ENCODE measurements around the gene EMILIN2.

Gene EMILIN2

GRCh38 chr18:2880473-2880872 is 33.7 kb downstream of the EMILIN2 start:
- Mint-ChIP-seq H3K4me3 (no peak overlapping the region), H3K9me3 (no peaks in the 10 kb centered on the region), H3K27ac (no peak overlapping the region), H3K4me1 (peaks cover 27% of the 10 kb centered on the region), H3K36me3 (no peaks in the 10 kb centered on the region)
- no peak for ATAC-seq
- DNase-seq (ENCODE audit: low spot score in 2 of 2) = no peak

GRCh38 chr18:2881088-2881839 is 34.5 kb downstream of the EMILIN2 start:
- no peak for DNase-seq (ENCODE audit: low spot score in 2 of 2)
- peak overlapping the region; percentile 33 for H3K4me3 Mint-ChIP-seq

GRCh38 chr18:2881840-2882195 is 35.0 kb downstream of the EMILIN2 start:
- Mint-ChIP-seq H3K4me3 (peak overlapping the region; percentile 33), H3K4me1 (peaks cover 27% of the 10 kb centered on the region), H3K36me3 (no peaks in the 10 kb centered on the region), H3K27ac (peak overlapping the region; percentile 58), H3K9me3 (peaks cover 6% of the 10 kb centered on the region)
- ATAC-seq (peak; percentile 44), DNase-seq (ENCODE audit: low spot score in 2 of 2) (no peak)

More at GRCh38 chr18:2881088-2881839, 34.5 kb downstream of the EMILIN2 start:
- H3K9me3 Mint-ChIP-seq = peaks cover under 1% of the 10 kb centered on the region
- H3K27ac Mint-ChIP-seq = peak overlapping the region; percentile 58
- no peaks in the 10 kb centered on the region for H3K36me3 Mint-ChIP-seq
- peaks cover 27% of the 10 kb centered on the region for H3K4me1 Mint-ChIP-seq
- ATAC-seq = peak; percentile 36

GRCh38 chr18:2882201-2882600 is 35.4 kb downstream of the EMILIN2 start:
- no peak overlapping the region for H3K4me3 Mint-ChIP-seq
- H3K27ac Mint-ChIP-seq = peak overlapping the region; percentile 58
- ATAC-seq = no peak
- peaks cover 7% of the 10 kb centered on the region for H3K9me3 Mint-ChIP-seq
- DNase-seq (ENCODE audit: low spot score in 2 of 2) = no peak
- H3K4me1 Mint-ChIP-seq = peaks cover 27% of the 10 kb centered on the region
- no peaks in the 10 kb centered on the region for H3K36me3 Mint-ChIP-seq

- peak; percentile 90 for ATAC-seq
- H3K36me3 Mint-ChIP-seq = no peaks in the 10 kb centered on the region
- peaks cover 27% of the 10 kb centered on the region for H3K4me1 Mint-ChIP-seq
- peak overlapping the region; percentile 55 for H3K4me3 Mint-ChIP-seq
- H3K9me3 Mint-ChIP-seq = peaks cover 9% of the 10 kb centered on the region
- peak; percentile 21 to 72 for DNase-seq (ENCODE audit: low spot score in 2 of 2)
- peak overlapping the region; percentile 93 for H3K27ac Mint-ChIP-seq
Observed at GRCh38 chr18:2883076-2883735, 36.4 kb downstream of the EMILIN2 start.

GRCh38 chr18:2884706-2885285 is 38.0 kb downstream of the EMILIN2 start:
- Mint-ChIP-seq H3K9me3 (peaks cover 9% of the 10 kb centered on the region), H3K4me3 (no peak overlapping the region), H3K36me3 (no peaks in the 10 kb centered on the region), H3K4me1 (peaks cover 31% of the 10 kb centered on the region), H3K27ac (peak overlapping the region; percentile 93)
- no peak for ATAC-seq
- no peak for DNase-seq (ENCODE audit: low spot score in 2 of 2)

GRCh38 chr18:2887470-2887869 is 40.7 kb downstream of the EMILIN2 start:
- H3K9me3 Mint-ChIP-seq = peaks cover 13% of the 10 kb centered on the region
- no peak overlapping the region for H3K27ac Mint-ChIP-seq
- DNase-seq (ENCODE audit: low spot score in 2 of 2) (no peak), ATAC-seq (no peak)
- no peak overlapping the region for H3K4me3 Mint-ChIP-seq
- H3K4me1 Mint-ChIP-seq = peaks cover 45% of the 10 kb centered on the region
- no peaks in the 10 kb centered on the region for H3K36me3 Mint-ChIP-seq

GRCh38 chr18:2889761-2890192 is 43.0 kb downstream of the EMILIN2 start:
- Mint-ChIP-seq H3K27ac (peak overlapping the region; percentile 9), H3K36me3 (no peaks in the 10 kb centered on the region), H3K4me1 (peaks cover 29% of the 10 kb centered on the region), H3K4me3 (no peak overlapping the region), H3K9me3 (peaks cover 13% of the 10 kb centered on the region)
- ATAC-seq = peak; percentile 60
- no peak for DNase-seq (ENCODE audit: low spot score in 2 of 2)

GRCh38 chr18:2890606-2891005 is 43.8 kb downstream of the EMILIN2 start:
- Mint-ChIP-seq H3K27ac (no peak overlapping the region), H3K4me1 (peaks cover 29% of the 10 kb centered on the region), H3K9me3 (peaks cover 13% of the 10 kb centered on the region), H3K4me3 (no peak overlapping the region), H3K36me3 (no peaks in the 10 kb centered on the region)
- DNase-seq (ENCODE audit: low spot score in 2 of 2) (no peak), ATAC-seq (no peak)

- ATAC-seq (peak; percentile 82), DNase-seq (ENCODE audit: low spot score in 2 of 2) (no peak)
- H3K9me3 Mint-ChIP-seq = peaks cover 8% of the 10 kb centered on the region
- no peaks in the 10 kb centered on the region for H3K36me3 Mint-ChIP-seq
- H3K4me1 Mint-ChIP-seq = peaks cover 29% of the 10 kb centered on the region
- peak overlapping the region; percentile 26 for H3K4me3 Mint-ChIP-seq
- no peak overlapping the region for H3K27ac Mint-ChIP-seq
Observed at GRCh38 chr18:2891526-2892431, 45.0 kb downstream of the EMILIN2 start.

- Mint-ChIP-seq H3K36me3 (no peaks in the 10 kb centered on the region), H3K4me3 (no peak overlapping the region), H3K4me1 (peaks cover 29% of the 10 kb centered on the region), H3K27ac (no peak overlapping the region), H3K9me3 (peaks cover 5% of the 10 kb centered on the region)
- no peak for ATAC-seq
- no peak for DNase-seq (ENCODE audit: low spot score in 2 of 2)
Observed at GRCh38 chr18:2893056-2893455, 46.2 kb downstream of the EMILIN2 start.

GRCh38 chr18:2893676-2894075 is 46.9 kb downstream of the EMILIN2 start:
- no peaks in the 10 kb centered on the region for H3K36me3 Mint-ChIP-seq
- DNase-seq (ENCODE audit: low spot score in 2 of 2) (no peak), ATAC-seq (no peak)
- no peak overlapping the region for H3K27ac Mint-ChIP-seq
- peaks cover 29% of the 10 kb centered on the region for H3K4me1 Mint-ChIP-seq
- H3K9me3 Mint-ChIP-seq = peaks cover 5% of the 10 kb centered on the region
- H3K4me3 Mint-ChIP-seq = no peak overlapping the region

GRCh38 chr18:2894131-2894840 is 47.5 kb downstream of the EMILIN2 start:
- H3K4me3 Mint-ChIP-seq = no peak overlapping the region
- DNase-seq (ENCODE audit: low spot score in 2 of 2) (no peak), ATAC-seq (no peak)
- no peak overlapping the region for H3K27ac Mint-ChIP-seq
- H3K4me1 Mint-ChIP-seq = peaks cover 29% of the 10 kb centered on the region
- peaks cover 5% of the 10 kb centered on the region for H3K9me3 Mint-ChIP-seq
- H3K36me3 Mint-ChIP-seq = no peaks in the 10 kb centered on the region

GRCh38 chr18:2894841-2895370 is 48.1 kb downstream of the EMILIN2 start:
- ATAC-seq = no peak
- H3K27ac Mint-ChIP-seq = no peak overlapping the region
- H3K4me3 Mint-ChIP-seq = no peak overlapping the region
- DNase-seq (ENCODE audit: low spot score in 2 of 2) = no peak
- H3K9me3 Mint-ChIP-seq = peaks cover 5% of the 10 kb centered on the region
- no peaks in the 10 kb centered on the region for H3K36me3 Mint-ChIP-seq
- peaks cover 24% of the 10 kb centered on the region for H3K4me1 Mint-ChIP-seq

Measured in stimulated activated effector memory CD8-positive, alpha-beta T cell treated with anti-CD3 and anti-CD28 coated beads, Interleukin-12 subunit alpha, Interleukin-12 subunit beta, amount 100 ng/mL, for 72 hours (primary cell).